ENCODE data around the gene PLXNA1. TPM values are rescaled to one million over a fixed set of nuclear protein-coding genes. Genes with fewer than 3 reads are reported as not detected.

Gene PLXNA1
- total and polyA plus RNA-seq, 9 of the 15 experiments (the other 6 are each of a cell fraction or from before 2014, with no cell fraction given), result 0.23 to 59.9 (median 16.8) TPM

DNA sequence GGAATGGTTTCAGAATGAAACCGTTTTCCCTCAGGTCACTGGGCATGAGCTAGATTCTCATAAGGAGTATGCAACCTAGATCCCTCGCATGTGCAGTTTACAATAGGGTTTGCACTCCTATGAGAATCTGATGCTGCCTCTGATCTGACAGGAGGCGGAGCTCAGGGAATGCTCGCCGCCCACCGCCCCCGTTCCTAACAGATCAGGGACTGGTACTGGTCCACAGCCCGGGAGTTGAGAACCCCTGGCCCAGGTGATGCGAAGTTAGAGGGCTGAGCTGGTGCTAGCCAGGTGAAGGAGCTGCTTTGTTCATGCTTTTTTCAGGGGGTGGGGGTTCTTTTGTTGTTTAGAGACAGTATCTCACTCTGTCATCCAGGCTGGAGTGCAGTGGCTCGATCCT is 15.5 kb upstream of the PLXNA1 start:
- Histone ChIP-seq H3K27ac (ENCODE audit: extremely low read depth, low read depth, low read length) (no peak overlapping the region), H3K9ac (ENCODE audit: insufficient read depth in 1 of 2, low read depth in 2 of 2, low read length in 2 of 2) (no peak overlapping the region), H2AFZ (ENCODE audit: low read depth, low read length) (no peak overlapping the region), H3K4me2 (ENCODE audit: insufficient read depth, low read length) (no peak overlapping the region), H4K20me1 (replicated peaks; ENCODE audit: control insufficient read depth, insufficient read depth, low read length) (no peaks in the 10 kb centered on the region), H3K4me1 (replicated peaks in 1 of 2; ENCODE audit: control insufficient read depth in 2 of 2, insufficient read depth in 2 of 2, low read length in 2 of 2) (peaks cover 0 to 4% of the 10 kb centered on the region in 2 experiments; a peak in 3 of 5 replicates), H3K9me3 (replicated peaks; ENCODE audit: control insufficient read depth, insufficient read depth, low read depth, low read length) (no peaks in the 10 kb centered on the region), H3K36me3 (ENCODE audit: control insufficient read depth, insufficient read depth, low read length) (no peaks in the 10 kb centered on the region), H3K9me1 (ENCODE audit: control insufficient read depth, insufficient read depth, low read length) (no peaks in the 10 kb centered on the region), H3K27me3 (ENCODE audit: control insufficient read depth in 2 of 2, insufficient read depth in 2 of 2, low read length in 2 of 2) (no peaks in the 10 kb centered on the region), H3K4me3 (no peak overlapping the region), H3K79me2 (ENCODE audit: control insufficient read depth, insufficient read depth, low read length) (no peaks in the 10 kb centered on the region)
- DNase-seq (ENCODE audit: extremely low read depth in 1 of 4, low spot score in 3 of 4) (no peak), ATAC-seq (no peak), FAIRE-seq (no peak)
- in situ Hi-C loops (cut with MboI) (no loop called here), intact Hi-C loops (cut with micrococcal nuclease) (no loop called here)
- no peak for TF ChIP-seq GTF2B (IDR thresholded peaks at IDR 0.05; ENCODE audit: extremely low read depth, insufficient read length)
- TF ChIP-seq EGR1 (conservative IDR thresholded peaks at IDR 0.05), result peak; percentile 40
- no TSS peak for BruUV-seq (replicated peaks)
- ChIA-PET POLR2A (interaction anchor here (0.6 to 1.0 kb wide), 3 partner anchors 19 to 1180 kb away, joined by 3 read pairs; no protein-coding TSS in a partner anchor), CTCF (ENCODE audit: low intra/inter-chr PET ratio) (no interaction called here)
- 67% methylated on average over 9 of the region's 10 CpGs for WGBS (ENCODE audit: insufficient coverage, low coverage, missing lambda C conversion rate)

GRCh38 chr3:126968391-126969390 is 14.2 kb upstream of the PLXNA1 start:
- H3K9me1 ChIP-seq (ENCODE audit: control insufficient read depth, insufficient read depth, low read length), result no peaks in the 10 kb centered on the region
- H2AFZ ChIP-seq (ENCODE audit: low read depth, low read length), result no peak overlapping the region
- intact Hi-C loops (cut with micrococcal nuclease), result no loop called here
- no peak for FAIRE-seq
- no peak for ATAC-seq
- ChIA-PET CTCF (ENCODE audit: low intra/inter-chr PET ratio) (no interaction called here), POLR2A (interaction anchor here (1.0 kb wide), 1 partner anchor 14 kb away, joined by 4 read pairs; the partner anchor contains the start of gene PLXNA1)
- WGBS (ENCODE audit: insufficient coverage, low coverage, missing lambda C conversion rate), result 58% methylated on average over 16 of the region's 20 CpGs
- H3K9me3 ChIP-seq (replicated peaks; ENCODE audit: control insufficient read depth, insufficient read depth, low read depth, low read length), result no peaks in the 10 kb centered on the region
- no peak overlapping the region for H3K4me2 ChIP-seq (ENCODE audit: insufficient read depth, low read length)
- no peak overlapping the region for H3K4me3 ChIP-seq
- BruUV-seq (replicated peaks), result no TSS peak
- DNase-seq (ENCODE audit: extremely low read depth in 1 of 4, low spot score in 3 of 4), result no peak
- H3K27me3 ChIP-seq (ENCODE audit: control insufficient read depth in 2 of 2, insufficient read depth in 2 of 2, low read length in 2 of 2), result no peaks in the 10 kb centered on the region
- in situ Hi-C loops (cut with MboI), result no loop called here
- H3K9ac ChIP-seq (ENCODE audit: insufficient read depth in 1 of 2, low read depth in 2 of 2, low read length in 2 of 2), result no peak overlapping the region; a peak in 1 of 4 replicates
- no peaks in the 10 kb centered on the region for H4K20me1 ChIP-seq (replicated peaks; ENCODE audit: control insufficient read depth, insufficient read depth, low read length)
- H3K79me2 ChIP-seq (ENCODE audit: control insufficient read depth, insufficient read depth, low read length), result no peaks in the 10 kb centered on the region
- H3K4me1 ChIP-seq (replicated peaks in 1 of 2; ENCODE audit: control insufficient read depth in 2 of 2, insufficient read depth in 2 of 2, low read length in 2 of 2), result peaks cover 0 to 4% of the 10 kb centered on the region in 2 experiments; a peak in 3 of 5 replicates
- no peak overlapping the region for H3K27ac ChIP-seq (ENCODE audit: extremely low read depth, low read depth, low read length)
- H3K36me3 ChIP-seq (ENCODE audit: control insufficient read depth, insufficient read depth, low read length), result no peaks in the 10 kb centered on the region
- TF ChIP-seq, protein P1, sequence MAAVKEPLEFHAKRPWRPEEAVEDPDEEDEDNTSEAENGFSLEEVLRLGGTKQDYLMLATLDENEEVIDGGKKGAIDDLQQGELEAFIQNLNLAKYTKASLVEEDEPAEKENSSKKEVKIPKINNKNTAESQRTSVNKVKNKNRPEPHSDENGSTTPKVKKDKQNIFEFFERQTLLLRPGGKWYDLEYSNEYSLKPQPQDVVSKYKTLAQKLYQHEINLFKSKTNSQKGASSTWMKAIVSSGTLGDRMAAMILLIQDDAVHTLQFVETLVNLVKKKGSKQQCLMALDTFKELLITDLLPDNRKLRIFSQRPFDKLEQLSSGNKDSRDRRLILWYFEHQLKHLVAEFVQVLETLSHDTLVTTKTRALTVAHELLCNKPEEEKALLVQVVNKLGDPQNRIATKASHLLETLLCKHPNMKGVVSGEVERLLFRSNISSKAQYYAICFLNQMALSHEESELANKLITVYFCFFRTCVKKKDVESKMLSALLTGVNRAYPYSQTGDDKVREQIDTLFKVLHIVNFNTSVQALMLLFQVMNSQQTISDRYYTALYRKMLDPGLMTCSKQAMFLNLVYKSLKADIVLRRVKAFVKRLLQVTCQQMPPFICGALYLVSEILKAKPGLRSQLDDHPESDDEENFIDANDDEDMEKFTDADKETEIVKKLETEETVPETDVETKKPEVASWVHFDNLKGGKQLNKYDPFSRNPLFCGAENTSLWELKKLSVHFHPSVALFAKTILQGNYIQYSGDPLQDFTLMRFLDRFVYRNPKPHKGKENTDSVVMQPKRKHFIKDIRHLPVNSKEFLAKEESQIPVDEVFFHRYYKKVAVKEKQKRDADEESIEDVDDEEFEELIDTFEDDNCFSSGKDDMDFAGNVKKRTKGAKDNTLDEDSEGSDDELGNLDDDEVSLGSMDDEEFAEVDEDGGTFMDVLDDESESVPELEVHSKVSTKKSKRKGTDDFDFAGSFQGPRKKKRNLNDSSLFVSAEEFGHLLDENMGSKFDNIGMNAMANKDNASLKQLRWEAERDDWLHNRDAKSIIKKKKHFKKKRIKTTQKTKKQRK (IDR thresholded peaks at IDR 0.05; ENCODE audit: borderline replicate concordance, low read depth, low read length), result no peak
- 0 out of 2 replicates have a peak, but pooled peaks have one; percentile 14 for TF ChIP-seq USF2 (CRISPR knock-in tag; IDR thresholded peaks at IDR 0.05)
- no peak for TF ChIP-seq ZNF140 (CRISPR knock-in tag; IDR thresholded peaks at IDR 0.05)
- no peak for TF ChIP-seq RFX1 (IDR thresholded peaks at IDR 0.05)
- TF ChIP-seq NCOA2 (IDR thresholded peaks at IDR 0.05; ENCODE audit: partially characterized antibody in 2 of 2), result no peak
- no peak for TF ChIP-seq ZNF589 (CRISPR knock-in tag; IDR thresholded peaks at IDR 0.05; ENCODE audit: low read depth)

Data from K562 (cell line).